Measurements from ENCODE around the gene CLN3. TPM values are rescaled to one million over a fixed set of nuclear protein-coding genes. Genes with fewer than 3 reads are reported as not detected.
A peak's percentile ranks its signal among the peaks of the same experiment; 100 is the strongest.

CLN3 gene
- total and polyA plus RNA-seq, 2 of the 13 experiments (the other 11 are each of a cell fraction or from before 2014, with no cell fraction given) = 23.4 to 46.8 TPM

DNA sequence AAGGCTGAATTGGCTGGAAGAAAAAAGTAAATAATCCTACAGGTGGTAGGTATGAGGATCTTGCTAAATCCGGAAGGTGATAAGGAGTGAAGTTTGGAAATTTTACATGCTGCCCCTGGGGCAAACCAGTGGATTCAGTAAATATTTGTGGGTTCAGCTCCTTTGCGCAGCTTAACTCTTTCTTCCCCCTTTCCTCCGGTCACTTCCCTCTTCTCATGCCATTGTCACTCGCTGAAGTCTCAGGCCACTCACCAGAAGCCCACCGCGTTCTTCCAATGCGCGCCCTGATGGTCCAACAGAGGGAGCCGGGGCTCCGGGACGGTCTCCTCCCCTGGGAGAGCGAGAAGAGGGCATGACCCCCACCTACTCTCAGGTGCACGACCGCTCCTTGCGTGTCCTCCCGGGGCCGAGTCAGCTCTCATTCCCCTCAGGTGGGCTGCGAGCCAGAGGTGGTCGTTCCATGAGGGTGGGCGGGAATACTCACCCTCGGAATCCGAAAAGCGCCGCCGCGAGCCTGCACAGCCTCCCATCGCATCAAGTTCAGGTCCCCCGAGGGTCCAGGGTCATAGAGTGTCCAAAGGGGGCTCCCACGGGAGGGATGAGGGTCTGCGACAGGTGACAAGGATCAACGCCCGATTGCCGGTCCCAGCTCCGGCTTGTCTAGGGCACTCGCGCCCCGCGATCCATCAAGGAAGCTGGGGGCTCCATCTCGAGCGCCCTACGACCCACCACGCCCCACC is 474 bp downstream of the CLN3 start (continued):
- TF ChIP-seq ZNF12 (CRISPR knock-in tag; IDR thresholded peaks at IDR 0.05) (0 out of 2 replicates have a peak, but pooled peaks have one; percentile 34), ZNF563 (CRISPR knock-in tag; IDR thresholded peaks at IDR 0.05) (0 out of 2 replicates have a peak, but pooled peaks have one; percentile 71), MAF1 (CRISPR knock-in tag; IDR thresholded peaks at IDR 0.05; ENCODE audit: borderline replicate concordance) (no peak), HOXA9 (CRISPR knock-in tag; IDR thresholded peaks at IDR 0.05; ENCODE audit: borderline replicate concordance) (no peak), SNRNP70 (IDR thresholded peaks at IDR 0.05; ENCODE audit: low read depth, low read length) (no peak), PHF21A (CRISPR knock-in tag; IDR thresholded peaks at IDR 0.05) (peak; percentile 76), NR2F1 (CRISPR knock-in tag; IDR thresholded peaks at IDR 0.05) (peak in 1 of 2 experiments; percentile 51; a peak in 1 of 4 replicates), ARID2 (CRISPR knock-in tag; IDR thresholded peaks at IDR 0.05; ENCODE audit: borderline replicate concordance) (no peak), MXD4 (CRISPR knock-in tag; IDR thresholded peaks at IDR 0.05) (peak; percentile 30; the same call in 1 of the 2 replicates), ZNF619 (CRISPR knock-in tag; IDR thresholded peaks at IDR 0.05) (no peak), ZNF17 (CRISPR knock-in tag; IDR thresholded peaks at IDR 0.05) (no peak), ZNF598 (CRISPR knock-in tag; IDR thresholded peaks at IDR 0.05; ENCODE audit: borderline replicate concordance) (peak; percentile 70; the same call in 1 of the 2 replicates), PAX8 (CRISPR knock-in tag; IDR thresholded peaks at IDR 0.05; ENCODE audit: borderline replicate concordance) (no peak), SALL2 (CRISPR knock-in tag; IDR thresholded peaks at IDR 0.05) (peak; percentile 43; the same call in 1 of the 2 replicates), ZNF644 (CRISPR knock-in tag; IDR thresholded peaks at IDR 0.05; ENCODE audit: low read depth) (no peak), ZSCAN30 (CRISPR knock-in tag; IDR thresholded peaks at IDR 0.05) (no peak), ARNT2 (CRISPR knock-in tag; IDR thresholded peaks at IDR 0.05; ENCODE audit: low read depth) (no peak; the same call in 1 of the 2 replicates), ZNF468 (CRISPR knock-in tag; IDR thresholded peaks at IDR 0.05) (0 out of 2 replicates have a peak, but pooled peaks have one; percentile 45), EP300 (IDR thresholded peaks at IDR 0.05; ENCODE audit: low read depth in 2 of 2, low read length in 2 of 2) (peak in 1 of 2 experiments; percentile 29; a peak in 1 of 4 replicates), EP300 (CRISPR knock-in tag; IDR thresholded peaks at IDR 0.05; ENCODE audit: borderline replicate concordance) (no peak), AGO2 (optimal IDR thresholded peaks at IDR 0.05; ENCODE audit: low read depth, low read length) (peak; percentile 36), RARA (CRISPR knock-in tag; IDR thresholded peaks at IDR 0.05) (peak; percentile 28; the same call in 1 of the 2 replicates), ZBTB7B (CRISPR knock-in tag; IDR thresholded peaks at IDR 0.05) (peak; percentile 93)
- TF ChIP-seq, protein P1, sequence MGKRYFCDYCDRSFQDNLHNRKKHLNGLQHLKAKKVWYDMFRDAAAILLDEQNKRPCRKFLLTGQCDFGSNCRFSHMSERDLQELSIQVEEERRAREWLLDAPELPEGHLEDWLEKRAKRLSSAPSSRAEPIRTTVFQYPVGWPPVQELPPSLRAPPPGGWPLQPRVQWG (CRISPR knock-in tag; IDR thresholded peaks at IDR 0.05; ENCODE audit: borderline replicate concordance, low read depth) = no peak
- TF ChIP-seq, protein P2, sequence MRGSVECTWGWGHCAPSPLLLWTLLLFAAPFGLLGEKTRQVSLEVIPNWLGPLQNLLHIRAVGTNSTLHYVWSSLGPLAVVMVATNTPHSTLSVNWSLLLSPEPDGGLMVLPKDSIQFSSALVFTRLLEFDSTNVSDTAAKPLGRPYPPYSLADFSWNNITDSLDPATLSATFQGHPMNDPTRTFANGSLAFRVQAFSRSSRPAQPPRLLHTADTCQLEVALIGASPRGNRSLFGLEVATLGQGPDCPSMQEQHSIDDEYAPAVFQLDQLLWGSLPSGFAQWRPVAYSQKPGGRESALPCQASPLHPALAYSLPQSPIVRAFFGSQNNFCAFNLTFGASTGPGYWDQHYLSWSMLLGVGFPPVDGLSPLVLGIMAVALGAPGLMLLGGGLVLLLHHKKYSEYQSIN (CRISPR knock-in tag; IDR thresholded peaks at IDR 0.05; ENCODE audit: borderline replicate concordance) = no peak
- TF ChIP-seq, protein P3, sequence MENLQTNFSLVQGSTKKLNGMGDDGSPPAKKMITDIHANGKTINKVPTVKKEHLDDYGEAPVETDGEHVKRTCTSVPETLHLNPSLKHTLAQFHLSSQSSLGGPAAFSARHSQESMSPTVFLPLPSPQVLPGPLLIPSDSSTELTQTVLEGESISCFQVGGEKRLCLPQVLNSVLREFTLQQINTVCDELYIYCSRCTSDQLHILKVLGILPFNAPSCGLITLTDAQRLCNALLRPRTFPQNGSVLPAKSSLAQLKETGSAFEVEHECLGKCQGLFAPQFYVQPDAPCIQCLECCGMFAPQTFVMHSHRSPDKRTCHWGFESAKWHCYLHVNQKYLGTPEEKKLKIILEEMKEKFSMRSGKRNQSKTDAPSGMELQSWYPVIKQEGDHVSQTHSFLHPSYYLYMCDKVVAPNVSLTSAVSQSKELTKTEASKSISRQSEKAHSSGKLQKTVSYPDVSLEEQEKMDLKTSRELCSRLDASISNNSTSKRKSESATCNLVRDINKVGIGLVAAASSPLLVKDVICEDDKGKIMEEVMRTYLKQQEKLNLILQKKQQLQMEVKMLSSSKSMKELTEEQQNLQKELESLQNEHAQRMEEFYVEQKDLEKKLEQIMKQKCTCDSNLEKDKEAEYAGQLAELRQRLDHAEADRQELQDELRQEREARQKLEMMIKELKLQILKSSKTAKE (CRISPR knock-in tag; IDR thresholded peaks at IDR 0.05; ENCODE audit: borderline replicate concordance) = no peak

All from HepG2 (cell line).